Lower lobe of right lung (tissue), 2 donors: ENCODE data around the gene SNRNP70. TPM values are rescaled to one million over a fixed set of nuclear protein-coding genes. Genes with fewer than 3 reads are reported as not detected.
"Not testable (repeated sequence)": the region's sequence is repeated elsewhere in the genome, so short reads cannot be mapped to it uniquely, and the experiment has no call there.

Source experiments
- ATAC-seq, 2 donors: fragments of 200-7000 bp; cut with Tn5 transposase; one replicate each; pipeline ENCODE4 v1.9.1; 2020 to 2022; ENCODE audit warnings: mild to moderate bottlenecking in 2 of 2, moderate library complexity in 2 of 2
- DNase-seq: peaks from one replicate; pipeline ENCODE4 v3.0.0-alpha.2; 2020
- H3K27ac ChIP-seq: fragments of 200-600 bp; one replicate; pipeline ENCODE4 v1.8.0; 2022
- H3K27me3 ChIP-seq: fragments of 200-600 bp; one replicate; pipeline ENCODE4 v1.8.0; 2022; ENCODE audit warnings: low read depth
- H3K36me3 ChIP-seq: fragments of 200-600 bp; one replicate; pipeline ENCODE4 v1.8.0; 2022; ENCODE audit warnings: mild to moderate bottlenecking
- H3K4me1 ChIP-seq: fragments of 200-600 bp; one replicate; pipeline ENCODE4 v1.8.0; 2022
- H3K4me3 ChIP-seq: fragments of 200-600 bp; one replicate; pipeline ENCODE4 v1.8.0; 2022; ENCODE audit warnings: mild to moderate bottlenecking
- H3K9me3 ChIP-seq: fragments of 200-600 bp; one replicate; pipeline ENCODE4 v1.8.0; 2022
- CTCF ChIP-seq: fragments of 200-600 bp; IDR thresholded peaks from one replicate; pipeline ENCODE4 v1.8.0; 2022; ENCODE audit warnings: antibody characterized with exemption, mild to moderate bottlenecking
- intact Hi-C: fragments of 100-400 bp; cut with DNase I; formaldehyde crosslinking; loops from one replicate; pipeline ENCODE4 v1.11.0; 2022
- long read RNA-seq: library from polyadenylated mRNA; unstranded; transcript quantifications from one replicate; pipeline ENCODE4 v2.0.0, GENCODE V29; 2021
- total RNA-seq: library from RNA; stranded (reverse); fragmentation: NEBNext Ultra II Directional; extraction: Animal tissue kit (Norgen Biotek cat#: 25700); gene quantifications from one replicate; pipeline ENCODE4 v1.2.1, GENCODE V29; 2021
- donor health status: DM: no; HTN: yes; CAD: no; lungs with severe emphysema.

The SNRNP70 gene
- total RNA-seq: 203 TPM
- long read RNA-seq, transcript SNRNP70-206 (10 exons, 1,574 nt): minor isoform, 62 of 407 reads
- long read RNA-seq, transcript SNRNP70-203 (3 exons, 3,221 nt): major isoform, 138 of 407 reads
- long read RNA-seq, transcript SNRNP70-201 (10 exons, 1,603 nt): minor isoform, 11 of 407 reads
- long read RNA-seq, partial matches to known transcripts: 132 of 407 reads
- long read RNA-seq, other reads (novel, unspliced or antisense): 58 of 407 reads

- TF ChIP-seq CTCF: no peak
- H3K27ac ChIP-seq: peak within 1 kb of the TSS; percentile 88
- DNase-seq (peak; percentile 100), ATAC-seq (peak; percentile 99)
- no peaks in the 10 kb centered on the region for H3K9me3 ChIP-seq
- no peaks in the 10 kb centered on the region for H3K27me3 ChIP-seq
- peaks cover 32% of the 10 kb centered on the region for H3K36me3 ChIP-seq
- H3K4me1 ChIP-seq: peaks cover 23% of the 10 kb centered on the region
- H3K4me3 ChIP-seq: peak within 1 kb of the TSS; percentile 100
- intact Hi-C loops: no loop called here
These were observed at the start of gene SNRNP70 for GRCh38 chr19:49085020-49085867. Gene SNRNP70, plus strand, starts transcription at chr19:49085451. Its CDS starts 964 bp downstream, at chr19:49086415.

GRCh38 chr19:49036815-49037214, 48.4 kb upstream of the SNRNP70 start, which contains the start of gene CGB1:
Gene CGB1, minus strand, starts transcription at chr19:49036895. Its CDS starts 184 bp downstream, at chr19:49036711.
- H3K9me3 ChIP-seq: not testable (repeated sequence)

GRCh38 chr19:49038111-49038510, 47.1 kb upstream of the SNRNP70 start:
- H3K4me1 ChIP-seq, H3K27me3 ChIP-seq, H3K36me3 ChIP-seq, DNase-seq, H3K9me3 ChIP-seq, H3K27ac ChIP-seq, intact Hi-C loops, H3K4me3 ChIP-seq, ATAC-seq: not testable (repeated sequence)

More at GRCh38 chr19:49036815-49037214, 48.4 kb upstream of the SNRNP70 start, which contains the start of gene CGB1:
- intact Hi-C loops, H3K27me3 ChIP-seq, H3K4me1 ChIP-seq, H3K36me3 ChIP-seq, ATAC-seq, H3K27ac ChIP-seq, H3K4me3 ChIP-seq, DNase-seq: not testable (repeated sequence)
- TF ChIP-seq CTCF: peak; percentile 21

GRCh38 chr19:49038557-49039276, 46.5 kb upstream of the SNRNP70 start:
- DNase-seq, intact Hi-C loops, H3K4me1 ChIP-seq: not testable (repeated sequence)

GRCh38 chr19:49039736-49040135, 45.5 kb upstream of the SNRNP70 start:
- DNase-seq, H3K27me3 ChIP-seq, intact Hi-C loops, H3K9me3 ChIP-seq, ATAC-seq, H3K4me1 ChIP-seq, H3K4me3 ChIP-seq, H3K27ac ChIP-seq, H3K36me3 ChIP-seq: not testable (repeated sequence)

More at GRCh38 chr19:49038557-49039276, 46.5 kb upstream of the SNRNP70 start:
- H3K27ac ChIP-seq, ATAC-seq, H3K9me3 ChIP-seq, H3K36me3 ChIP-seq, H3K27me3 ChIP-seq, H3K4me3 ChIP-seq: not testable (repeated sequence)

- no peak for DNase-seq
- H3K36me3 ChIP-seq: no peaks in the 10 kb centered on the region
- no peak for ATAC-seq
- no peaks in the 10 kb centered on the region for H3K27me3 ChIP-seq
- H3K27ac ChIP-seq: no peak overlapping the region
- H3K9me3 ChIP-seq: no peaks in the 10 kb centered on the region
- no peak overlapping the region for H3K4me3 ChIP-seq
- TF ChIP-seq CTCF: no peak
- H3K4me1 ChIP-seq: no peaks in the 10 kb centered on the region
- intact Hi-C loops: no loop called here
These were observed 43.1 kb upstream of the SNRNP70 start for GRCh38 chr19:49042177-49042576.

GRCh38 chr19:49042666-49043065, 42.6 kb upstream of the SNRNP70 start:
- H3K27me3 ChIP-seq, H3K4me3 ChIP-seq, H3K9me3 ChIP-seq, H3K36me3 ChIP-seq, ATAC-seq, DNase-seq, intact Hi-C loops, H3K4me1 ChIP-seq, H3K27ac ChIP-seq: not testable (repeated sequence)

GRCh38 chr19:49043548-49043947, 41.7 kb upstream of the SNRNP70 start, which contains the start of gene CGB5:
Gene CGB5, plus strand, starts transcription at chr19:49043848. Its CDS starts 362 bp downstream, at chr19:49044210.
- H3K4me3 ChIP-seq, H3K9me3 ChIP-seq, intact Hi-C loops, DNase-seq, H3K27me3 ChIP-seq, ATAC-seq, H3K4me1 ChIP-seq, H3K36me3 ChIP-seq, H3K27ac ChIP-seq: not testable (repeated sequence)

- H3K4me1 ChIP-seq, H3K36me3 ChIP-seq, H3K27me3 ChIP-seq, H3K9me3 ChIP-seq, DNase-seq, ATAC-seq, H3K27ac ChIP-seq, H3K4me3 ChIP-seq, intact Hi-C loops: not testable (repeated sequence)
These were observed 36.2 kb upstream of the SNRNP70 start, which contains the start of gene CGB8 for GRCh38 chr19:49049011-49049410. Gene CGB8, minus strand, starts transcription at chr19:49049111. Its CDS starts 372 bp downstream, at chr19:49048739.

- intact Hi-C loops, H3K9me3 ChIP-seq, DNase-seq, H3K4me3 ChIP-seq, ATAC-seq, H3K36me3 ChIP-seq, H3K27ac ChIP-seq, H3K27me3 ChIP-seq, H3K4me1 ChIP-seq: not testable (repeated sequence)
These were observed 35.4 kb upstream of the SNRNP70 start for GRCh38 chr19:49049834-49050233.
